ENCODE measurements around the gene TDO2.

- TF ChIP-seq YY1 (IDR thresholded peaks at IDR 0.05; ENCODE audit: insufficient read depth, insufficient read length): no peak
- TF ChIP-seq ZNF274 (IDR thresholded peaks at IDR 0.05; ENCODE audit: low read depth, low read length): no peak
Observed at GRCh38 chr4:155966731-155967395, 63.4 kb downstream of the TDO2 start.
